Fibroblast of peridontal ligament (primary cell): ENCODE data around the gene C22orf15.
"Not testable (repeated sequence)": the region's sequence is repeated elsewhere in the genome, so short reads cannot be mapped to it uniquely, and the experiment has no call there.

Source experiments
- DNase-seq: peaks from one replicate; pipeline ENCODE4 v3.0.0-alpha.2; 2010; ENCODE audit errors: extremely low read depth

Gene C22orf15, protein sequence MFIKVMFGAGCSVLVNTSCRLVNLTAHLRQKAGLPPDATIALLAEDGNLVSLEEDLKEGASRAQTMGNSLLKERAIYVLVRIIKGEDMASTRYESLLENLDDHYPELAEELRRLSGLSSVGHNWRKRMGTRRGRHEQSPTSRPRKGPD

DNA sequence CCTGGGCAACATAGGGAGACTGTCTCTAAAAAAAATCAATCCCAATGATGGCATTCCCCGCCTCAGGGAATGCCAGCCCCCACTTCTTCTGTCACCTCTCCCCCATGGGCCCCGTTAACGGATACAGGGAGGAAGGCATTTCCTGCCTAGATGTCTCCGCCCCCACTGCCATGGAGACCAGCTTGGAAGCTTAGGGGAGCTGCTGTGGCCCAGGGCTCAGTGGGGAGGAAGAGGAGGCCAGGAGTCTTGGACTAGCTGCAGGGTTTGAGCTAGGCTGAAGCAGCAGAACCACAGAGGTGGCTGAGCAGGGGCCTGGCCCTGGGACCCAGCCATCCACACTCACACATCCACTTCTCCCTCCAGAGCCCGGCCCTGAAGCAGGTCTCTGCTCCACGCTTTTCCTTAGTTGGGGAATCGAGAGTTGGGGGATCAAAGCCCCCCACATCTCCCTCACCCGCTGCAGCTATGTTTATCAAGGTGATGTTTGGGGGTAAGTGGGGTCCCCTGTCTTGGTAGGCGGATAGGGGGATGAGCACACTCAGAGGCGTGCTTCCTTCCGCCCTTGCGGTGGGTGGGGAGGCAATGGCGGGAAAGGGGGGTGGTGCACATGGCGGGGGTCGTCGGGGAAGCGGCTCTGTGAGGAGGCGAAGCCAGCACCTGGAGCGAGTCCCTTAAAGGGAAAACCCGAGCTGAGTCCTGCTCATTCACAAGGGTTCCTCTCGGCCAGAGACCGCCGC is at the start of gene C22orf15:
Gene C22orf15 (plus strand): TSS at position 149 of the 737 bp plus-strand sequence. CDS start 317 bp downstream, at position 466.
- DNase-seq, result no peak

DNA sequence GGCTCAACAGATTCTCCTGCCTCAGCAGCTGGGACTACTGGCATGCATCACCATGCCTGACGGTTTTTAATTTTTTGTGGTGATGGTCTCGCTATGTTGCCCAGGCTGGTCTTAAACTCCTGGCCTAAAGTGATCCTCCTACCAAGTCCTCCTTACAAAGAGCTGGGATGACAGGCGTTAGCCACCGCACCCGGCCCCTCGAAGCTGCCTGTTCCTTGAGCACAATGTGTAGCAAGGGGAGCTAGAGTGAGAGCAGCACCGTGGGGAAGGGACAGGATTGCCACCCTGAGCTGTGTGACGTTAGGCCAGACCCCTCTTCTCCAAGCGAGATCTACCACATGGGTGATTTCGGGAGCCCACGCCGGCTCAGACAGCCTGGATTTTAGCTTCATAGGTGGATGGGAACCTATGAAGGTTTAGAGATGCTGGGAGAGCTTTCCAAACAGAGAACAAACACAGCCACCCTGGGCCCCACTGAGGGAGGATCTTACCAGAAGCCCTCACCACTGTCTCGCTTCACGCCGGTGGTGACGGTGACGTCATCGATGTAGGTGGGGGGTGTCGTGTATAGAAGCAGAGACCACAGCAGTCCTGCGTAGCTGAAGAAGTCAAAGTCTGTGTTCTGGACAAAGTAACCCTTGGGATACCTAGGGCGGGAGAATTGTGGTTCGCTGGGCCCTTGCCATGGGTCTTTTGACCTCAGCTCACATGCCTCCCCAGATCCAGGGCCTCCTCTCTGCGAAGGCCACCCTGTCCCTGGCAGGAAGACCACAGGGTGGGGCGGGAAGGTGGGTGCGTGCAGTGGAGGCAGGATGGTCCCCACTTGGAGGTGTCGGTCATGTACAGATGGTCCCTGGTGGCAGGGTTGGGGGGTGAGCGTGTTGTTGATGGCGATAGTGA is 48.8 kb upstream of the C22orf15 start:
- no peak for DNase-seq

DNA sequence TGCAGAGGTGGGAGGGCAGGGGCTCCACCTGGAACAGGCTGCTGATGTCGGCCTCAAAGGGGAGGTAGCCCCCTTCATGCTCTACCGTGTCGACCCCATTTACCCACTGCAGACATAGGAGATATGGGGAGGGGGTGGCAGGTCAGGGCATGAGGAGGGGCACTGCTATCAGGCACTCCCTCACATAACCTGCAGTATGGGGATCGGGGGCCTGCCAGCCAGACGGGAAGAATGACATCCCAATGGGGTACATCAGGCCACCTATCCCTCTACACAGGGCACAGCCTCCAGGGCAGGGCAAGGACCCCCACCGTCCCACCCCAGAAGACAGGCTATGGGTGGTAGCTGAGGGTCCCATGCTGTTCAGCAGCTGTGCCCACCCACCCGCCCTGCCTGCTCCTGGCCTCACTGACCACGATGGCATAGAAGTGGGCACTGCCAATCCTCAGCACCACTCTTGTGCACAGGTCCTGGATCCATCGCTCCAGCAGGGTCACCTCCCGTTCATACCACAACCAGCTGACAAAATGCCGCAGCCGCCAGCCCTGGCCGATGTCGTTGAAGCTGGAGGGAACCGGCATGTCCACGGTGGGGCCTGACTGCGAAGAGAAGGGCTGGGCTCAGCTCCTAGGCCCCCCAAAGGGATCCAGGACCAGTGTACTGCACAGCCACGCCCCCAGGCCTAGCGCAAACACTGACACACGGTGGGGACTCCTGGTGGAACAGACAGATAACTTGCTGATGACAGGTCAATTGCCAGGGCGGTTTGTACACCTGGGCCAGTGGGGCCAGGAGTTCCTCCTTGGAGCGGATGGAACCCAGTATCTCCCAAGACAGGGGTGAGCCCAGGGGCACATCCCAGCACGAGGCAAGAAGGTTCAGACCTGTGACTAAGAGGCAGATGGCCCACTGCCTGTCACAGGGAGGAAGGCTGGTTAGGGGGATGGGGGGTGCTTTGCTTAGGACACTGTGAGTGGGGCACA is 47.9 kb upstream of the C22orf15 start:
- no peak for DNase-seq

DNA sequence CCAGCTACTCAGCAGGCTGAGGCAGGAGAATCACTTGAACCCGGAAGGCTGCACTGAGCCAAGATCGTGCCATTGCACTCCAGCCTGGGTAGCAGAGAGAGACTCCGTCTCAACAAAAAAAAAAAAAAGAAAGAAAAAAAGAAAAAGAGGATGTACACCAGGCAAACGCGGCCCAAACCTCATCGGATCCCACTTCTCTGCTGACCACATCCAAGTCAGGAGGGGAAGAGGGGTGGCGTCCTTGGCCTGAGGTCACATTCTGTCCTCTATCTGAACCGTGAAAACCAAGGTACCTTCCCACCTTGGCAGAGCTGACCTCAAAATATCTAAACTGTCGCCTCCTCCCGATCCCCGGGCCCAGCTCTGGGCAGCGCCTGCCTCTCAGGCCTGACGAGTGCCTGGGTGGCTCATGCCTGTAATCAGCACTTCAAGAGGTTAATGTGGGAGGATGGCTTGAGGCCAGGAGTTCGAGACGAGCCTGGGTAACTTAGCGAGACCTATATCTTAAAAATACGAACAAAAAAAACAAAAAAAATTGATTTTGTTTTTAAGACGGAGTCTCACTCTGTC is 46.9 kb upstream of the C22orf15 start:
- DNase-seq, result peak; percentile 12

GRCh38 chr22:23716811-23717801 is 45.7 kb upstream of the C22orf15 start:
- peak; percentile 83 for DNase-seq

GRCh38 chr22:23718371-23719165 is 44.2 kb upstream of the C22orf15 start:
- no peak for DNase-seq

- no peak for DNase-seq
These were observed 41.9 kb upstream of the C22orf15 start for GRCh38 chr22:23720855-23721254.

DNA sequence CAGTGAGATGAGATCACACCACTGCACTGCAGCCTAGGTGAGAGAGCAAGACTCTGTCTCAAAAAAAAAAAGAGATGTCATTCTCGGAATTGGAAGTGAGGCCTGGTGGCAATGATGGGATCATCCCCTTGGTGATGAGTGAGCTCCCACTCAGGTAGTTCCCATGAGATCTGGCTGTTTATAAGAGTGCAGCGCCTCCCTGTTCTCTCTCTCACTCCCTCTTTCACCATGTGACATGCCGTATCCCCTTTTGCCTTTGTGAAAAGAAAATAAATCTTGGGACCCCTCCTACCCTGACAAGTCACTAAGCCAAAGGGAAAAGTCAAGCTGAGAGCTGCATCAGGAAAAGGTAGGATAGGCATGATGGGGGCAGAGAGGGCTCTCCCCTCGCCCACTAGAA is 40.6 kb upstream of the C22orf15 start:
- DNase-seq, result no peak

DNA sequence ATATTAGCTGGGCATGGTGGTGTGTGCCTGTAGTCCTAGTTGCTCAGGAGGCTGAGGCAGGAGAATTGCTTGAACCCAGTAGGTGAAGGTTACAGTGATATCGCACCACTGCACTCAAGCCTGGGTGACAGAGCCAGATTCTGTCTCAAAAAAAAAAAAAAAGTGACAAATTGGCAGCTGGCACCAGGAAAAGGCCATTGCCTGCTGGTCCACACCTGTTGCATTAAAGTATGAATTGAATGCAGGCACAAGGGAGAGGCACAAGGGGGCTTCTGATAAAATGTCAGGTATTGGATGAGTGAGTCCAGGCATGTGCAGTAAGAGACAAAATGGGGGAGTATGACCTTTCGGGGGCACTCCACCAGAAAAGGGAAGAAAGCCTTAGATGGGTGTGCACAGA is 40.1 kb upstream of the C22orf15 start:
- no peak for DNase-seq

- DNase-seq, result not testable (repeated sequence)
These were observed 34.7 kb upstream of the C22orf15 start for GRCh38 chr22:23728108-23728507.

GRCh38 chr22:23737696-23738095 is 25.1 kb upstream of the C22orf15 start:
- DNase-seq, result no peak

DNA sequence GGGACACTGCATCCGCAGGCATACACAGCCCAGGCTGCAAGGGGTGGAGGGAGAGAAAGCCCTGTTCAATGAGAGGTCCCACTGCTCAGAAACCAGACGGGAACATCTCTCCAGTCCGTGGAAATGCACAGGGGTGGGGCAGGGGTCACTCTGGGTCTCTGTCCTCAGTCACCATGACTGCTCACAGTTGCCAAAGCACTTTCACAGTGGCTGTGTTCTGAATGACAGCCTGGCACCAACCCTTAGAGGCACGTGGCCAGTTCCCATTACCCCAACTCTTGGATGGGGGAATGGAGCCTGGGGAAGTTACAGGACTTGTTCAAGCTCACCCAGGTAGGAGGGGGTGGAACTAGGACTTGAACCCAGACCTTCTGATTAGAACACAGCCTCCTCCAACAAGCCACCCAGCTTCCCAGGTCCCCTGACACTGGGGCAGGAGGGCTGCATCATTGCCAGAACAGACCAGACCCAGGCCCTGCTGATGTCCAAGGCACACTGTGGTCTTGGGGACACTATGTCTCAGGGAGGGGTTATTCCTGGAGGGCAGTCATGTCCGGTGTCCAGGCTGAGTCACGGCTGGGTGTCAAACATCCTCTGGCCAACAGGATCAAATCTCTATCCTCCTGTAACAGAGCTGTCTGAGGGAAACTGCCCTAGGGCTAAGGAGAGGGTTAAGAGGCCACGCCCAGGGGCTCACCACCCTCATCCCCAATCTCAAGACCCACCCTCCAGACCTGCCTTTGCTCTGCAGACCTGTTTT is 20.1 kb upstream of the C22orf15 start:
- no peak for DNase-seq

DNA sequence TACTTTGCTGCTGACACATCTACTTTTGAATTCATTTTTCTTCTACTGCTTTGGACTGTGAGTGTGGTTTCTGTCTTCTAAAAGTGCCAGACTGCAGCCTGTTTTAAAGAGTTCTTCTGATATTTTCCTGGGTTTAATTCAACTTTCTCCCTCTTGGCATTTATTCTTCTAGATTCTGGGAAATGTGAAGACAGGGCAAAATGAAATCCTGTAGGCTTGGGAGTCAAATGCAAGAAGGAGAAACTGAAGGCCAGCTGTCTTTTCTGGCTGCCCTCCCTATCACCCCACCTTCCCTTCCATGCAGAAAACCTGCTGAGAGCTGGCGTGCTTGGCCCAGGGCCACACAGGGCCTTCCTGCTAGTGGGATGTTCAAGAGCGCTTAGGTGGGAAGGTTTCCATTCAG is 19.5 kb upstream of the C22orf15 start:
- peak; percentile 20 for DNase-seq

DNA sequence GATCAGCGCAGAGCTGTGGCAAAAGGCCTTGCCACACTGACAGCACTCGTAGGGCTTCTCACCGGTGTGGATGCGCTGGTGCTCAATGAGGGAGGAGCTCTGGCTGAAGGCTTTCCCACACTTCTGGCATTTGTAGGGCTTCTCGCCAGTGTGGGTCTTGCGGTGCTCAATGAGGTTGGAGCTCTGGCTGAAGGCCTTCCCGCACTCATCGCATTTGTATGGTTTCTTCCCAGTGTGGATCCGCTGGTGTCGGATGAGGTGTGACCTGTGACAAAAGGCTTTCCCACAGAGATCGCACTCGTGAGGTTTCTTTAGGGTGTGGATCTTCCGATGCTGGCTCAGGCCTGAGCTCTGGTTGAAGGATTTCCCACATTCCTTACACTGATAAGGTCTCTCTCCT is 18.8 kb upstream of the C22orf15 start:
- DNase-seq, result no peak

GRCh38 chr22:23744485-23744884 is 18.3 kb upstream of the C22orf15 start:
- no peak for DNase-seq

DNA sequence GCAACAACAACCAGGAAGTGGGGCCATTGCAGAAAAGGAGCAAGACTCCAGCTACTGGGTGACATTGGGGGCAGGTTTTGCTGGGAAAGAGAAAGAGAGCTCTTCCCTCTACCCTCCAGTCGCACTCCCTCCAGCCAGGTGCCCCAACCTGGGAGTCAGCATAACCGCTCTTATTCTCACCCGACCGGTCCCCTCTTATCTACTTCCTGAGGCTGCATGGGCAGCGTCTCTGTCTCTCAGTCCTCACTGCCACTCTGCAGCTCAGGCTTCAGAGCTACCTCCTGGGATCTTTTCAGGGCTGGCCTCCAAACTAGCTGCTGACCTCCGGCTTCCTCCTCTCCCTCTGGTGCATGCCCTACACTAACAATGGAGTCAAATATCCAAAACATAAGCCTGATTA is 17.0 kb upstream of the C22orf15 start:
- DNase-seq, result no peak

DNA sequence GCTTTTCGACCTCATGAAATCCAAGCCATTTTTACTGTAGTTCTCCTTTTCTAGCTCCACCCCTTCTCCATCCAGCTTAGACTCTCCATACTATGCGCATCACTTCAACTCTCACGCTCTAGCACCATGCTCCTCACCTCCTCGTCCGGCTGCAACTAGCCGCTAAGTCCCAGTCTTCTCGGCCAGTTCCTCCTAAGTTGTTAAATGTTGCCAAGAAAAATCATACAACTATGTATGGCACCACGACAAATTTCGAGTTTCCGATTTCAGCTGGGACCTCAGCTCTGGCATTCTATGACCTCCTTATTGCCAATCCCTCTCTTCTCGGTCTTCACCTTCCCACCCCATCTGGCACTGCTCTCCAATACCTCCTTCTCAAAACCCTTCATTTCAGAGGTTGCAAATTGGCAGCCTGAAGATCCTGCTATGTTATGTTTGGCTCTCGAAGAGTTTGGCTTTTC is 12.9 kb upstream of the C22orf15 start:
- DNase-seq, result peak; percentile 40

DNA sequence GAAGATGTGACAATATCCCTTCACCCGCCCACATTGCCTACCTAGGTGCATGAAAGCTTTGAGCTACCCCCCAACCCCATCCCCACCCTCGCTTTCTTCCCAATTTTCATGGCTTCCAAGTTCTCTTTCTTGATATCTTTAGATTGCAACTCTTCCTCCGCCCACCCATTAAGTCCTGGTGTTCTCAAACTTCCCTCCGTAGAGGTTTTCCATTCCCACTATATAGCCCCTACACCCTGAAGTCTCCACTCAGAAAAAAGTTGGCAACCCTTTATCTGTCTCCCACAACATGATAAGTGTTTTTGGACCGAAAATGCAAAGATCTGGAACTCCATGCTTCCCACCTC is 12.4 kb upstream of the C22orf15 start:
- DNase-seq, result no peak
